NK-92 (cell line): ENCODE measurements around the gene RETREG1.
"Not testable (repeated sequence)": the region's sequence is repeated elsewhere in the genome, so short reads cannot be mapped to it uniquely, and the experiment has no call there.

Experiments used
- DNase-seq: peaks from one replicate; lab custom pipeline; 2025; ENCODE audit not compliant: unreplicated experiment; lab: John Stamatoyannopoulos, UW

RETREG1 gene

GRCh38 chr5:16557477-16557876 is 59.3 kb downstream of the RETREG1 start:
- no peak for DNase-seq

- no peak for DNase-seq
Observed at GRCh38 chr5:16554110-16554509, 62.7 kb downstream of the RETREG1 start.

GRCh38 chr5:16552666-16553343 is 64.0 kb downstream of the RETREG1 start:
- DNase-seq = no peak

DNA sequence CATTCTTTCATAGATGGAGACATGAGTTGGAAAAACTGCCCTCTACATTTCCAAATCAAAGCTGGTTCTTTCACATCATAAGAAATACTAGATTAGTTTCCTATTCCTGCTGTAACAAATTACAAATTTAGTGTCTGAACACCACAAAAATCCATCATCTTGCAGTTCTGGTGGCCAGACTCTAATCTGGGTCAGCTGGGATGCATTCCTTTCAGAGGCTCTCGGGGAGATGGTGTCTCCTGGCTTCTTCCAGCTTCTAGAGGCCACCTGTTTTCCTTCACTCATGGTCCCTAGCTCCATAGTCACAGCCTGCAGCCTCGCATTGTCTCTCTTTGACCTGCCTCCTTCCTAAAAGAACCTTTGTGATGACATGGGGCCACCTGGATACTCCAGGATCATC is 65.2 kb downstream of the RETREG1 start:
- DNase-seq = no peak

- no peak for DNase-seq
Observed at GRCh38 chr5:16550316-16550952, 66.4 kb downstream of the RETREG1 start.

- no peak for DNase-seq
Observed at GRCh38 chr5:16549491-16550206, 67.1 kb downstream of the RETREG1 start.

- no peak for DNase-seq
Observed at GRCh38 chr5:16548812-16549211, 68.0 kb downstream of the RETREG1 start.

DNA sequence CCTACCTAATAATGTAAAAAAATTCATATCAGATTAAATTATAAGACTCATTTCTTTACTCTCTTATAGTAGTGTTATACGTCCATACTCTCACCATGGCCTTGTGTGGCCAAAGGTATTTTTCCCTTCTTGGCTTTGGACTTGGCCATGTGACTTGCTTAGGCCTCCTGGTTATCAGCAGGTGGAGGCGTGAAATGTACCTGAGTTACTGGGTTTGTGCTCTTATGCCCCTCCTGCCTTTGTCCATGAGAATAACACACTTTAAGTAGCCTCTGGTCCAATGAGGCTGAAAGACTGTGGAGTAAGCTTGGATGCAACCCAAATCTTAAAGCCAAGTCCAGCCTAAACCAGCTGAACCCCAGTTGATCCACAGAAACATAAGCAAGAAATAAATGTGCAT is 68.7 kb downstream of the RETREG1 start:
- no peak for DNase-seq

DNA sequence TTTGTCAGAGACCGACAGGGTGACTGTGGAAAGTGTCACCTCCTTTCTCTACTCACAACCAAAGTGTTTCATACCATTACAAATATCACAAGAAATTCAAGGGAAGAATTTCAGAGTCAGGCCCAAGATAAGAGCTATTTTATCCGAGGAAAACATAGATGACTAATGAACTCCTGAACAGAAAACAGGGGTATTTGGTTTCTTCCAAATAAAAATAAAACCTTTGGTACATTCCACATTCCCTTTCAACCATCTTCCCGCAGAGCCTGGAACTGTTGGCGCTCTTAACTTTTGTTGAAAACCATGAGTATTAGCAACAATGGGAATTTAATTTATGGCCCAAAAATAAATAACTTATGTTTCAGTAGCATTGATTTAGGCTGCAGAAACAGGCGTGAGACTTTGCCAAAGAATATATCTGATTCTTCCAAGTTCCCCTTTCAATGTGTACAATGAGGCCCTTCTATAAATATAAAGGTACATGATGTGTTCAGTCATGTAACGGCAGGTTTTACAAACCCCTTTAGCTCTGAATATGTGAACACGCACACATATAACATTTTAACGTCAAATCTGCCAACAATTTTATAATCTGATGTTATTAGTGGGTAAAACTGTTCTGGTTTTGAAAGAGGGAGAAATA is 69.5 kb downstream of the RETREG1 start:
- no peak for DNase-seq

GRCh38 chr5:16546732-16547131 is 70.1 kb downstream of the RETREG1 start:
- no peak for DNase-seq

DNA sequence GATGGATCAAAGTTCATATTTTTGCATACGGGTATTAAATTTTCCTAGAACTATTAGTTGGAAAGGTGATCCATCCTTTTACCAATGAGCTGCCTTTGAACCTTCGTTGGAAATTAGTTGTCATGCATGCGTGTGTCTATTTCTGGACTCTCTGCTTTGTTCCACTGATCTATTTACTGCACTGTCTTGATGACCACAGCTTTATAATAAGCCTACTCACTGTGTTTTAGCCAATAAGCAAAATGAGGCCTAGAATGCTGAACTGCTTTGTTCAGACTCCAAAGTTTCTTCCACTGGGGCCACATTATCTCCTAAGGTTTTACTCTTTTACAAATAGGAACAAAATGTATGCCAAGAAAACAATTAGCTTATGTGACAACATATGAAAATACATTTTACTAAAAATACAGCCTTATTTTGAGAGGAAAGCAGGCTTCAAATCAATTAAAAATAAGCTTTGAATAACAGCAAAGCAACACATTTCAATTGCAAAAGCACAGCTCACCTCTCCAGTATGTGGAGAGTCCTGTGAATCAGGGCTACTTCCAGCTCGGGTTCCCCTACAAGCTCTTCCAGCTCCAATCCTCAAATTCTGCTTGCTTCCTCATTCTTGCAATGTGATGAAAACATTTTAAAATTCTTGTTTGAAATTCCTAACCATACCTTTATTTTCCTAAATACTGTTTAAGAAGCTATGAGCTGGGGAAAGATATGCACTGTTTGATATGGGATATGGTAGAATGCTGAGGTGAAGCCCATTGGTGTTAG is 72.0 kb downstream of the RETREG1 start:
- DNase-seq = no peak

- DNase-seq = not testable (repeated sequence)
Observed at GRCh38 chr5:16543206-16543605, 73.6 kb downstream of the RETREG1 start.

DNA sequence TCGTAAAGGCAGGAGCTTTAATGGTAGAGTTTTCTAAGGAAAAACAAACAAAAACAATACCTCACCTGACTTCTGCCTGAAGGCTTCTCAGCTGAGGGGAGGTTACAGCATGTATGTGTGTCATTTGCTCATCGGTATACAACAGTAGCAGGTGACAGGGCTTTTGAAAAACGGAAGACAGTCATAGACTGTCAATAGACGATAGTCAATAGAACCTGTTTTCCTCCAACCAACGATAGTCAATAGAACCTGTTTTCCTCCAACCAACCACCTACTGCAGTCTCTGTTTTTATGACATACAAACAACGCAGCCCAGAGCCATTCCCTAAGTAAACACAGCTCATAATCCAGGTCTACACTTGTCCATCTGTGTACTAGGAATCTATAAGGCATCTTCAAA is 74.6 kb downstream of the RETREG1 start:
- DNase-seq = no peak

DNA sequence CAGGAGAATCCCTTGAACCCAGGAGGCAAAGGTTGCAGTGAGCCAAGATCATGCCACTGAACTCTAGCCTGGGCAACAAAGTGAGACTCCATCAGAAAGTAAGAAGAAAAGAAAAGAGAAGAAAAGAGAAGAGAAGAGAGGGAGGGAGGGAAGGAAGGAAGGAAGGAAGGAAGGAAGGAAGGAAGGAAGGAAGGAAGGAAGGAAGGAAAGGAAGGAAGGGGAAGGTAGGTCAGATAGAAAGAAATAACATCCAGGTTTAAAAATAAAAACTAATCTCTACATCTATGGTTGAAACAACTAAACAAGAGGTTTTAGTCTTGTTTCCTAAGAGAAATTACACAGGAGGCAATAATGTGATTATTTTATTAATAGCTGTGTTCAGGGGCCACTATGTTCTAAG is 75.2 kb downstream of the RETREG1 start:
- DNase-seq = not testable (repeated sequence)

GRCh38 chr5:16540421-16540820 is 76.4 kb downstream of the RETREG1 start:
- no peak for DNase-seq

DNA sequence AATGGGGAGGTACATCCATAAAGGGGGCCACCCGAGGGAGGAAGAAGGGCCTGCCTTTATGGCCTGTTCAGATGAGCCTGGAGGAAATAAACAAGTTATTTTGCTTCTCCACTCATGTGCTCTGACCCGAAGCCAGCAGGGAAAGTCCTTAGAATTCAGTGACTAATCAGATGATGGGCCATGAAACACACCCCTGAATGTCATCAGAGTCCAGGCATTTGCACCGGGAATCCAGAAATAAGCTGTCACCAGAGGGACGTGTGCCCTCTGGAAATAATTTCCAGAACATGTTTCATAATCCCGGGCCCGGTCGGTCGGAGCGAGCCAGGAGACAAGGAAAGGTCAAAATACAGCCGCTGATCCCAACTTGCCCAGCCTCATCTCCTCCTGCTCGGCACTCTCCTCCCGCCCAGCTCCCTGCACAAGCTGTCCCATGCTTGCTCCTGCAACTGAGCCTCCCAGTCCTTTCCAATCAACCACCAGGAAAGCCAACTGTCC is 77.6 kb downstream of the RETREG1 start:
- no peak for DNase-seq

DNA sequence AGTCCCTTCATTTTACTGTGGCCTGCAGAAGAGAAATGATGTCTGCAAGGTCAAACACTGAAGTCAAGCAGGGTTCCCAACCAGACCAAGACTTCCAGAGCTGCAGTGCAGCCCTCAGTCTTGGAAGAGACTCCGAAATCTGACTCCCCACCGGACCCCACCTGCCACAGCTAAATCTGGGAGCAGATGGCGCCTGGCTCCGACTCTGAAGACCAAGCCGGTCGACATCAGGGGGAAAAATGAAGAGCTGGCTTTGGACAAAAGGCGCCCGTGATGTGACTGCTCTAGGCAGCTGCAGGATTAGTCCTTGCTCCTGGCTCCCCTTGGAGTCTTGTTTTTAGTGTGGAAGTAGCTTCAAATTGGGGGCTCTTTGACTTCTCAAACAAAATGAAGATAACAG is 78.8 kb downstream of the RETREG1 start:
- DNase-seq = no peak

- DNase-seq = no peak
Observed at GRCh38 chr5:16536818-16537217, 80.0 kb downstream of the RETREG1 start.

DNA sequence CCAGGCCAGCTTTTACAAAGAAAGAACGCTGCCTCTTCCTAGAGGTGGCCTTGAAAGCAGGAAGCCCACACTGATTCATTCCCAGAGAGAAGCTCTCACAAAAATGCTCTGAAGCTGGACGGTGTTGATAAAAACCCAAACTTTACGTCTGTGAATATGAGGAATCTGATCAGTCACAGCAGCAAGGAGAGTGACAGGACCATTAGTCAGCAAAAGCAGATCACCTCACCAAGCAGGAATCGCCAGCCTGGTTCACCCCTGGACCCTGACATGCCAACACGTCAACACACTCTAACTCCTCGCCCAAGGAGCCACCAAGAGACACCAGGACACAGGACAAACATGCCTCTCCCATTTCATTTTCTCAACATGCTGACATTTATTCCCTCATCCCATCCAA is 80.6 kb downstream of the RETREG1 start:
- DNase-seq = no peak

GRCh38 chr5:16534280-16534679 is 82.5 kb downstream of the RETREG1 start:
- DNase-seq = no peak
